ENCODE data around the gene SSMEM1. TPM values are rescaled to one million over a fixed set of nuclear protein-coding genes. Genes with fewer than 3 reads are reported as not detected.
"Not testable (repeated sequence)": the region's sequence is repeated elsewhere in the genome, so short reads cannot be mapped to it uniquely, and the experiment has no call there.

Gene SSMEM1
- total RNA-seq, 1 donor from 2014 or later, result not detected

DNA sequence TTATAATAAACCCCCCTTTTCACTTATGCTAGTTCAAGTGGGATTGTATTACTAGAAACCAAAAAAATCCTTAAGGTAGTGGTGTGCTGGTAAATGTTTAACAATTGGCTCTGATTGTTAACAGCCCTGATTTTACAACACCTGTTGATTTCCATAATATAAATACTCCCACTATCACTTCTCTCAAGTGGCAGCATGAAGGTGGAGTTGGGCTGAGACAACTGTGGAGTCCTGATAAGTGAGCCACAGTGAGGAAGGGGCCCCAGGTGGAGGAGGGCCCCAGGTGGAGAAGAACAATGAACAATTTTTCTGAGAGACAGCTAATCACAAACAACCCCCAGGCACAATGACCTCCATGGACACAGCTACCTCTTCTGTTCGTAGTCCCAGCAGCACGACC is 26.4 kb downstream of the SSMEM1 start:
- CTCF ChIA-PET, result no interaction called here
- no peaks in the 10 kb centered on the region for H3K4me1 Mint-ChIP-seq
- ATAC-seq (ENCODE audit: low read depth) (no peak), DNase-seq (no peak)
- no peaks in the 10 kb centered on the region for H3K36me3 Mint-ChIP-seq (ENCODE audit: low read depth)
- H3K27me3 Mint-ChIP-seq, result peaks cover 17% of the 10 kb centered on the region
- H3K9me3 Mint-ChIP-seq, result no peaks in the 10 kb centered on the region
- no peak overlapping the region for H3K4me3 Mint-ChIP-seq
- intact Hi-C loops (cut with micrococcal nuclease), result no loop called here
- no peak overlapping the region for H3K27ac Mint-ChIP-seq
- POLR2A ChIA-PET, result no interaction called here
- TF ChIP-seq CTCF (IDR thresholded peaks at IDR 0.05), result no peak

GRCh38 chr7:130236361-130236760 is 28.7 kb downstream of the SSMEM1 start:
- intact Hi-C loops (cut with micrococcal nuclease); H3K4me3 Mint-ChIP-seq; ATAC-seq (ENCODE audit: low read depth); DNase-seq; H3K27ac Mint-ChIP-seq; H3K36me3 Mint-ChIP-seq (ENCODE audit: low read depth); H3K4me1 Mint-ChIP-seq; POLR2A ChIA-PET; CTCF ChIA-PET; H3K9me3 Mint-ChIP-seq: not testable (repeated sequence)
- peaks cover 17% of the 10 kb centered on the region for H3K27me3 Mint-ChIP-seq

DNA sequence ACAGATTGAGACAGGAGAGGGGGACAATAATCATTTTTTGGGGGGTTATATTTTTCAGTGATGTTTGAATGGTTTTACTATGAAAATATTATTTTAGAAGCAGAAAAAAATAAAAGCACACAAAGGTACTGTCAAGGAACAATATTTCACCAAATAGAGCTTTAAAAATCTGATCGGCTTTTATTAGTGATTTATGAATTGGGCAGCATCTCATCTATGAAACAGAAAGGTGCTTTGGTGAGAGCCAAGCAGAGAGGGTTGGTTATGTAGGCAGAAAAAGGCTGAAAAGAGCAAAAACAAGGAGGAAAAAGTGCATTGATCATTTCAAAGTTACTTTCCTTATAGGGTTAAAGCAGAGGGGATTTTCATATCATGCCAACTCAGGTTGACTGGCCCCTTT is 32.6 kb downstream of the SSMEM1 start:
- Mint-ChIP-seq H3K27me3 (peaks cover 17% of the 10 kb centered on the region), H3K36me3 (ENCODE audit: low read depth) (no peaks in the 10 kb centered on the region), H3K4me1 (peaks cover 9% of the 10 kb centered on the region), H3K4me3 (no peak overlapping the region), H3K9me3 (no peaks in the 10 kb centered on the region), H3K27ac (no peak overlapping the region)
- TF ChIP-seq CTCF (IDR thresholded peaks at IDR 0.05), result no peak
- CTCF ChIA-PET, result no interaction called here
- POLR2A ChIA-PET, result interaction anchor here (0.7 kb wide), 1 partner anchor 878 kb away, joined by 5 read pairs; no protein-coding TSS in a partner anchor
- DNase-seq, result no peak
- intact Hi-C loops (cut with micrococcal nuclease), result no loop called here
- no peak for ATAC-seq (ENCODE audit: low read depth)

GRCh38 chr7:130242198-130243014 is 34.7 kb downstream of the SSMEM1 start:
- H3K27me3 Mint-ChIP-seq, result peaks cover 5% of the 10 kb centered on the region
- ATAC-seq (ENCODE audit: low read depth), result no peak
- no peak for TF ChIP-seq CTCF (IDR thresholded peaks at IDR 0.05)
- H3K9me3 Mint-ChIP-seq, result peaks cover 6% of the 10 kb centered on the region
- intact Hi-C loops (cut with micrococcal nuclease), result loop anchor here (1.0 kb wide), 2 partner anchors 516 to 590 kb away; no protein-coding TSS in a partner anchor
- no peak overlapping the region for H3K4me3 Mint-ChIP-seq
- ChIA-PET CTCF (interaction anchor here (1.0 kb wide), 1 partner anchor 516 kb away, joined by 5 read pairs; no protein-coding TSS in a partner anchor), POLR2A (no interaction called here)
- no peaks in the 10 kb centered on the region for H3K36me3 Mint-ChIP-seq (ENCODE audit: low read depth)
- peaks cover 9% of the 10 kb centered on the region for H3K4me1 Mint-ChIP-seq
- no peak for DNase-seq
- H3K27ac Mint-ChIP-seq, result no peak overlapping the region

DNA sequence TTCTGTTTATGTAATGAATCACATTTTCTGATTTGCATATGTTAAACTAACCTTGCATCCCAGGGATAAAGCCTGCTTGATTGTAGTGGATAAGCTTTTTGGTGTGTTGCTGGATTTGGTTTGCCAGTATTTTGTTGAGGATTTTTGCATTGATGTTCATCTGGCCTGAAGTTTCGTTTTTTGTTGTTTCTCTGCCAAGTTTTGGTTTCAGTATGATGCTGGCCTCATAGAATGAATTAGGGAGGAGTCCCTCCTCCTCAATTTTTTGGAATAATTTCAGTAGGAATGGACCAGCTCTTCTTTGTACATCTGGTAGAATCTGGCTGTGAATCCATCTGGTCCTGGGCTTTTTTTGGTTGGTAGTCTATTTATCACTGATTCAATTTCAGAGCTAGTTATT is 35.8 kb downstream of the SSMEM1 start:
- CTCF ChIA-PET, result interaction anchor here (1.0 kb wide), 1 partner anchor 514 kb away, joined by 5 read pairs; no protein-coding TSS in a partner anchor
- POLR2A ChIA-PET, result not testable (repeated sequence)

GRCh38 chr7:130246491-130246890 is 38.8 kb downstream of the SSMEM1 start:
- not testable (repeated sequence) for H3K4me1 Mint-ChIP-seq

More for the DNA sequence above, 35.8 kb downstream of the SSMEM1 start:
- ATAC-seq (ENCODE audit: low read depth); DNase-seq; H3K27me3 Mint-ChIP-seq; H3K4me1 Mint-ChIP-seq; H3K9me3 Mint-ChIP-seq; H3K36me3 Mint-ChIP-seq (ENCODE audit: low read depth); H3K4me3 Mint-ChIP-seq; intact Hi-C loops (cut with micrococcal nuclease); H3K27ac Mint-ChIP-seq: not testable (repeated sequence)

GRCh38 chr7:130248842-130249241 is 41.2 kb downstream of the SSMEM1 start:
- CTCF ChIA-PET; intact Hi-C loops (cut with micrococcal nuclease); H3K27ac Mint-ChIP-seq; H3K27me3 Mint-ChIP-seq; DNase-seq; H3K4me3 Mint-ChIP-seq; POLR2A ChIA-PET; H3K4me1 Mint-ChIP-seq; ATAC-seq (ENCODE audit: low read depth); H3K36me3 Mint-ChIP-seq (ENCODE audit: low read depth): not testable (repeated sequence)
- peaks cover 10% of the 10 kb centered on the region for H3K9me3 Mint-ChIP-seq

More at GRCh38 chr7:130246491-130246890, 38.8 kb downstream of the SSMEM1 start:
- H3K4me3 Mint-ChIP-seq; DNase-seq; ATAC-seq (ENCODE audit: low read depth); H3K27ac Mint-ChIP-seq; CTCF ChIA-PET; POLR2A ChIA-PET; intact Hi-C loops (cut with micrococcal nuclease); H3K36me3 Mint-ChIP-seq (ENCODE audit: low read depth); H3K9me3 Mint-ChIP-seq; H3K27me3 Mint-ChIP-seq: not testable (repeated sequence)

DNA sequence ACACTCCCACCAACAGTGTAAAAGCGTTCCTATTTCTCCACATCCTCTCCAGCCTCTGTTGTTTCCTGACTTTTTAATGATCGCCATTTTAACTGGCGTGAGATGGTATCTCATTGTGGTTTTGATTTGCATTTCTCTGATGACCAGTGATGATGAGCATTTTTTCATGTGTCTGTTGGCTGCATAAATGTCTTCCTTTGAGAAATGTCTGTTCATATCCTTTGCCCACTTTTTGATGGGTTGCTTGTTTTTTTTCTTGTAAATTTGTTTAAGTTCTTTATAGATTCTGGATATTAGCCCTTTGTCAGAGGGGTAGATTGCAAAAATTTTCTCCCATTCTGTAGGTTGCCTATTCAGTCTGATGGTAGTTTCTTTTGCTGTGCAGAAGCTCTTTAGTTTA is 42.0 kb downstream of the SSMEM1 start:
- POLR2A ChIA-PET; DNase-seq; H3K4me1 Mint-ChIP-seq; H3K4me3 Mint-ChIP-seq; H3K27me3 Mint-ChIP-seq; H3K27ac Mint-ChIP-seq; intact Hi-C loops (cut with micrococcal nuclease); H3K36me3 Mint-ChIP-seq (ENCODE audit: low read depth); ATAC-seq (ENCODE audit: low read depth); CTCF ChIA-PET: not testable (repeated sequence)
- peaks cover 10% of the 10 kb centered on the region for H3K9me3 Mint-ChIP-seq
